ENCODE measurements around the gene SSC5D. TPM values are rescaled to one million over a fixed set of nuclear protein-coding genes. Genes with fewer than 3 reads are reported as not detected.

Gene SSC5D
- polyA plus RNA-seq, 1 of the 3 experiments (the other 2 are of a cell fraction): 4.9 TPM

DNA sequence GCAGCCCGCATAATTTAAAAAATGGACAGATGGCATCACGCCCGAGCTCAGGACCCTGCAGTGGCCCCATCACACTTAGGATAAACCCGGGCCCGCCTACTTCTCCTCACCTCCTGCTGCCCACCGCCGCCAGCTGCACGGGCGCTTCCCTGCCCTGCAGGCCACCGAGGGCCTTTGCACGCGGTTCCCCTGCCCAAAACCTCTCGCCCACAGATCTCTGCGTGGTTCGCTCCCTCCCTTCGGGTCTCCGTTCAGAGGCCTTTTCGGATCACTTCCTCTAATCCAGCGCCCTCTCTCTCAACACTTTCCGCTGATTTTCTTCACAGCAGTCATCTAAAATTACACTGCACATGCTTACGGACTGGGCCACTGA, 46.9 kb upstream of the SSC5D start:
- H3K27me3 ChIP-seq (ENCODE audit: insufficient read depth): peaks cover 51% of the 10 kb centered on the region

GRCh38 chr19:55441692-55442321, 46.4 kb upstream of the SSC5D start:
- ChIA-PET CTCF (interaction anchor here (1.0 to 2.8 kb wide), 6 partner anchors 24 to 301 kb away, joined by 3 to 13 read pairs (median 6); no protein-coding TSS in a partner anchor), POLR2A (no interaction called here)
- WGBS (ENCODE audit: low lambda C conversion rate): 9% methylated on average over 17 of the region's 39 CpGs
- Histone ChIP-seq H3K36me3 (replicated peaks in 1 of 2; ENCODE audit: control insufficient read depth in 1 of 2, insufficient read depth in 2 of 2, low read length in 1 of 2) (no peaks in the 10 kb centered on the region), H3K9me2 (no peaks in the 10 kb centered on the region), H2AFZ (ENCODE audit: low read depth) (no peak overlapping the region), H3F3A (replicated peaks; ENCODE audit: insufficient read depth) (peaks cover 2% of the 10 kb centered on the region), H3K79me2 (ENCODE audit: insufficient read depth) (no peaks in the 10 kb centered on the region), H4K20me1 (ENCODE audit: insufficient read depth) (no peaks in the 10 kb centered on the region), H3K27ac (ENCODE audit: low read depth in 2 of 2, low read length in 1 of 2) (no peak overlapping the region), H3K27me3 (ENCODE audit: insufficient read depth) (peaks cover 53% of the 10 kb centered on the region), H3K4me2 (no peak overlapping the region), H3K4me3 (ENCODE audit: low read depth in 2 of 2, low read length in 1 of 2) (no peak overlapping the region), H3K9me3 (no peaks in the 10 kb centered on the region), H3K4me1 (ENCODE audit: control insufficient read depth in 1 of 2, insufficient read depth in 2 of 2, low read depth in 1 of 2, low read length in 1 of 2) (peaks cover 0 to 6% of the 10 kb centered on the region in 2 experiments; a peak in 1 of 4 replicates), H3K9ac (no peak overlapping the region)
- DNase-seq: no peak
- no peak for TF ChIP-seq MEF2A (IDR thresholded peaks at IDR 0.05; ENCODE audit: borderline replicate concordance, low read depth)
- no peak for TF ChIP-seq RAD21 (IDR thresholded peaks at IDR 0.05; ENCODE audit: low read length)

More for the DNA sequence above, 46.9 kb upstream of the SSC5D start:
- Histone ChIP-seq H3K9ac (no peak overlapping the region), H3F3A (replicated peaks; ENCODE audit: insufficient read depth) (no peaks in the 10 kb centered on the region), H3K4me3 (ENCODE audit: low read depth in 2 of 2, low read length in 1 of 2) (no peak overlapping the region; a peak in 1 of 4 replicates), H3K36me3 (replicated peaks in 1 of 2; ENCODE audit: control insufficient read depth in 1 of 2, insufficient read depth in 2 of 2, low read length in 1 of 2) (no peaks in the 10 kb centered on the region), H4K20me1 (ENCODE audit: insufficient read depth) (no peaks in the 10 kb centered on the region), H3K79me2 (ENCODE audit: insufficient read depth) (no peaks in the 10 kb centered on the region), H3K27ac (ENCODE audit: low read depth in 2 of 2, low read length in 1 of 2) (no peak overlapping the region), H3K4me2 (no peak overlapping the region), H2AFZ (ENCODE audit: low read depth) (no peak overlapping the region), H3K9me3 (no peaks in the 10 kb centered on the region), H3K9me2 (no peaks in the 10 kb centered on the region), H3K4me1 (ENCODE audit: control insufficient read depth in 1 of 2, insufficient read depth in 2 of 2, low read depth in 1 of 2, low read length in 1 of 2) (peaks cover 0 to 6% of the 10 kb centered on the region in 2 experiments; a peak in 1 of 4 replicates)
- ChIA-PET POLR2A (no interaction called here), CTCF (interaction anchor here (0.6 to 2.3 kb wide), 6 partner anchors 22 to 63 kb away, joined by 3 to 9 read pairs (median 4); no protein-coding TSS in a partner anchor)
- DNase-seq: no peak
- 39% methylated on average over 21 of the region's 21 CpGs for WGBS (ENCODE audit: low lambda C conversion rate)
- TF ChIP-seq NRF1 (IDR thresholded peaks at IDR 0.05; ENCODE audit: low read depth, low read length) (no peak), RAD21 (IDR thresholded peaks at IDR 0.05; ENCODE audit: low read length) (no peak), FOXM1 (IDR thresholded peaks at IDR 0.05; ENCODE audit: low read depth) (no peak), GABPA (IDR thresholded peaks at IDR 0.05; ENCODE audit: low read depth) (no peak), MAX (IDR thresholded peaks at IDR 0.05; ENCODE audit: low read depth) (no peak), NFIC (IDR thresholded peaks at IDR 0.05; ENCODE audit: borderline replicate concordance) (no peak), FOXJ3 (CRISPR knock-in tag; IDR thresholded peaks at IDR 0.05) (no peak), MXI1 (IDR thresholded peaks at IDR 0.05; ENCODE audit: low read depth, low read length) (no peak), RCOR1 (IDR thresholded peaks at IDR 0.05; ENCODE audit: low read length) (no peak), CHD2 (IDR thresholded peaks at IDR 0.05; ENCODE audit: low read length, partially characterized antibody) (no peak)
- TF ChIP-seq, protein P1, sequence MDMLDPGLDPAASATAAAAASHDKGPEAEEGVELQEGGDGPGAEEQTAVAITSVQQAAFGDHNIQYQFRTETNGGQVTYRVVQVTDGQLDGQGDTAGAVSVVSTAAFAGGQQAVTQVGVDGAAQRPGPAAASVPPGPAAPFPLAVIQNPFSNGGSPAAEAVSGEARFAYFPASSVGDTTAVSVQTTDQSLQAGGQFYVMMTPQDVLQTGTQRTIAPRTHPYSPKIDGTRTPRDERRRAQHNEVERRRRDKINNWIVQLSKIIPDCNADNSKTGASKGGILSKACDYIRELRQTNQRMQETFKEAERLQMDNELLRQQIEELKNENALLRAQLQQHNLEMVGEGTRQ (IDR thresholded peaks at IDR 0.05; ENCODE audit: borderline replicate concordance, low read depth, low read length): no peak
